NB4 (cell line): ENCODE results near the gene ZAP70.

Experiments
- CTCF ChIP-seq: IDR thresholded peaks from one replicate; pipeline ENCODE4 v1.5.1; 2012; ENCODE audit warnings: low read depth, low read length
- MAX ChIP-seq: IDR thresholded peaks from 2 replicates; pipeline ENCODE4 v1.6.1; 2011; ENCODE audit warnings: low read depth, low read length
- MYC ChIP-seq: IDR thresholded peaks from 2 replicates; pipeline ENCODE4 v1.6.1; 2011; ENCODE audit warnings: low read depth, low read length

DNA sequence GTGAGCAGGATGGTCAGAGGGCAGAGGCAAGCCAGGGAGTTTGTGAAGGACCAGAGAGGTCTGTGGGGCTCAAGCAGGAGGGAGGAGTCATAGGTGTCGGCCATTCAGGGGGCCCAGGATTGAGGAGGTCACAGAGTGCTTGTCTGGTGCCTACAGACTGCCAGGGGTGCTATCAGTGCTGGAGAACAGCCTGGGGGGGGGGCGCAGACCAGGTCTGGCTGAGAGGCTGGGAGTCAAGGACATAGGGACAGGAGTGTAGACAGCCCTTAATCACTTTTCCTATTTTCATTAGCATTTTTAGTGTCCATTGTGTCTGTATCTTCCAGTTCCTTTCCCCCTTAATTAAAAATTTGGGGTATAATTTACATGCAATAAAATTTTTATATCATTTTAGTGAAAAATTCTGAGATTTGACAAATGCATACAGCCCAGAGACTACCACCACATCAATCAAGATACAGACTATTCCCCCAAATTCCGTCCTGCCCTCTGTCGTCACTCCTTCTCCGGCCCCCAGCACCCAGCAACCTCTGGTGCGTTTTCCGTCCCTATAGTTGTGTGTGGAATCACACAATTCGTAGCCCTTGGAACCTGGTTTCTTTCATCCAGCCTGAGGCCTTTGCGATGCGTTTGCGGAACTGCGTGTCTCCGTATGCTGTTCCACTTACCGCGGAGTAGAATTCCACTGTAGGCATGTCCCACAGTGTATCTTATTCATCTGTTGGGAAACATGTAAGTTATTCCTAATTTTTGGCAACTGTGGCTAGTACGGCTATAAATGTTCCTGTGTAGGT lies 6.2 kb downstream of the ZAP70 start:
- TF ChIP-seq CTCF, result no peak
- no peak for TF ChIP-seq MYC
- no peak for TF ChIP-seq MAX
